C1 segment of cervical spinal cord (tissue), 14 donors: Measurements from ENCODE around the gene MSL2.
"Not testable (repeated sequence)": the region's sequence is repeated elsewhere in the genome, so short reads cannot be mapped to it uniquely, and the experiment has no call there.

ENCODE experiments used
- DNase-seq, 14 donors: peaks; one replicate each; lab custom pipeline; 2025; lab: John Stamatoyannopoulos, UW

MSL2 gene

GRCh38 chr3:136192831-136193230 is 3.3 kb downstream of the MSL2 start:
- no peak for DNase-seq

GRCh38 chr3:136192195-136192594 is 3.9 kb downstream of the MSL2 start:
- not testable (repeated sequence) for DNase-seq

- DNase-seq: no peak
Observed at GRCh38 chr3:136189859-136190617, 6.1 kb downstream of the MSL2 start.

- DNase-seq: no peak
Observed at GRCh38 chr3:136189043-136189442, 7.1 kb downstream of the MSL2 start.

GRCh38 chr3:136187868-136188267 is 8.3 kb downstream of the MSL2 start:
- no peak for DNase-seq

GRCh38 chr3:136186846-136187245 is 9.3 kb downstream of the MSL2 start:
- no peak for DNase-seq

GRCh38 chr3:136186344-136186743 is 9.8 kb downstream of the MSL2 start:
- no peak for DNase-seq

GRCh38 chr3:136184703-136185102 is 11.4 kb downstream of the MSL2 start:
- no peak for DNase-seq

GRCh38 chr3:136181741-136182140 is 14.4 kb downstream of the MSL2 start:
- no peak for DNase-seq

GRCh38 chr3:136177876-136178275 is 18.3 kb downstream of the MSL2 start:
- no peak for DNase-seq

GRCh38 chr3:136173939-136174490 is 22.1 kb downstream of the MSL2 start:
- no peak for DNase-seq

GRCh38 chr3:136171097-136171542 is 25.0 kb downstream of the MSL2 start:
- no peak for DNase-seq

GRCh38 chr3:136168236-136168635 is 27.9 kb downstream of the MSL2 start:
- DNase-seq: not testable (repeated sequence)

- DNase-seq: no peak
Observed at GRCh38 chr3:136166507-136166906, 29.6 kb downstream of the MSL2 start.

- not testable (repeated sequence) for DNase-seq
Observed at GRCh38 chr3:136163607-136164006, 32.5 kb downstream of the MSL2 start.

- no peak for DNase-seq
Observed at GRCh38 chr3:136162322-136162721, 33.8 kb downstream of the MSL2 start.

GRCh38 chr3:136161516-136161915 is 34.6 kb downstream of the MSL2 start:
- DNase-seq: no peak

- DNase-seq: no peak
Observed at GRCh38 chr3:136152963-136153362, 43.2 kb downstream of the MSL2 start.

GRCh38 chr3:136152176-136152843 is 43.8 kb downstream of the MSL2 start:
- no peak for DNase-seq

GRCh38 chr3:136151219-136151618 is 44.9 kb downstream of the MSL2 start:
- peak in 1 of 14 donors; percentile 30 for DNase-seq

GRCh38 chr3:136149667-136150066 is 46.5 kb downstream of the MSL2 start:
- peak in 1 of 14 donors; percentile 17 for DNase-seq

- DNase-seq: no peak
Observed at GRCh38 chr3:136146981-136147729, 49.0 kb downstream of the MSL2 start.
